GM18526 (cell line): ENCODE measurements around the gene ABAT.

Source experiments
- POLR2A ChIP-seq: IDR thresholded peaks from 3 replicates; pipeline ENCODE4 v1.6.1; 2011; ENCODE audit not compliant: insufficient read length; ENCODE audit errors: extremely low read depth

ABAT gene

DNA sequence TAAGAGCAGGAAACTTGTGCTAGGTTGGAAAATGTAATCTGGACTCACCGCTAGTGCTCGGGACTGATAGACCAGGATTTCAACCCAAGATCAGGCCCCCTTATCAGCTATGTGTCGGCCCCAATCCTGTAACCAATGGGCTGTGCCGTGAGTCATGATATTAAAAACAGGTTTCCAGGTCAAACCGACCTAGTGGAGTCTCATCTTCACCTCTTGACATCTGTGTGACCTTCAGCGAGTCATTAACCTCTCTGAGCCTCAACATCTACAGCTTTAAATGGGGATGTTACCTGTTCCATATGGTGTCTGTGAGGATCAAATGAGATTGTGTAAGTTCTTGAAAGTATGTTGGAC, 123.7 kb downstream of the ABAT start:
- no peak for TF ChIP-seq POLR2A

DNA sequence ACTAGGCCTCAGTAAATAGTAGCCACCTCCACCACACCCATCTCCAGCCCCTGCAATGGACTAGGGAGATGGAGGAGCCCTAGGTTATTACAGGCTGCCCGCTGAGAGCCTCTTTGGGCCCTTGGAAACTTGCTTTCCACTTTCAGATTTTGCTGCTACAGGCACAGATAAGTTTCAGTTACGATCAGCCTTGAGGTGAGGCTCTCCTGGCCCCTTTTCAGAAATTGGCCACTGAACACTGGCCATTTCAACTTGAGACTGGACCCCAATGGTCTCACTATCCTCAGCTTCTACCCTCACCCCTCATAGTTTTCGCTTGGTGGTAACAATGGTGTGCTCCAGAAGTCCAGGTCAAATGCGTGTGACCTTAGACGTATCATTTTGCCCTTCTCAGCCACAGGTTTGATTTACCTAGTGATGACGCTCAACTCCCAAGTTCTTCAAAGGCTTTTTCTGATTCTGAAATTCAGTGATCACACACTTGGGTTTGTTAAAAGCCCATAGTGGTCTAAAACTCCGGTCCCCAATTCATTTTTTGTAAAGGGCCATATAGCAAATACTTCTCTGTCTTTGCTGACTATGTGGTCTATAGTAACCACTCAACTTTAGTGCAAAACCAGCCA, 124.2 kb downstream of the ABAT start:
- no peak for TF ChIP-seq POLR2A

GRCh38 chr16:8801701-8802100, 127.3 kb downstream of the ABAT start:
- no peak for TF ChIP-seq POLR2A

DNA sequence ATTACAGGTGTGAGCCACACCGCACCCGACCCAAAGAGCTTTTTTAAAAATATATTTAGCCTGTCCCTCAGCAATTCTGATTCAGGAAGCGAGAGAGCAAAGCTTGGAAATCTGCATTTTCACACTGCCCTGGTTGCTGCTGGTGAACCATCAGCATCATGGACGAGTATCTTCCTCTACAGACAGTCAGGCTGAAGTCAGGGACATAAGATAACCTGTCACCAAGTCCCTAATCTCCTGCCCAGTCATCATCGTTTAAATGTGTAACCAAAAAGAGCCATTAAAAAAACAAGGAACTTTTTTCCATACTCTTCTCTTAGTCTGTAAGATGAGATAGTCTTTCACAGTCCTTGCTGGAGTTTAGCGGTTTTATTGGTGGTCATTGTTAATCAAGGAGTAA, 129.9 kb downstream of the ABAT start:
- no peak for TF ChIP-seq POLR2A

DNA sequence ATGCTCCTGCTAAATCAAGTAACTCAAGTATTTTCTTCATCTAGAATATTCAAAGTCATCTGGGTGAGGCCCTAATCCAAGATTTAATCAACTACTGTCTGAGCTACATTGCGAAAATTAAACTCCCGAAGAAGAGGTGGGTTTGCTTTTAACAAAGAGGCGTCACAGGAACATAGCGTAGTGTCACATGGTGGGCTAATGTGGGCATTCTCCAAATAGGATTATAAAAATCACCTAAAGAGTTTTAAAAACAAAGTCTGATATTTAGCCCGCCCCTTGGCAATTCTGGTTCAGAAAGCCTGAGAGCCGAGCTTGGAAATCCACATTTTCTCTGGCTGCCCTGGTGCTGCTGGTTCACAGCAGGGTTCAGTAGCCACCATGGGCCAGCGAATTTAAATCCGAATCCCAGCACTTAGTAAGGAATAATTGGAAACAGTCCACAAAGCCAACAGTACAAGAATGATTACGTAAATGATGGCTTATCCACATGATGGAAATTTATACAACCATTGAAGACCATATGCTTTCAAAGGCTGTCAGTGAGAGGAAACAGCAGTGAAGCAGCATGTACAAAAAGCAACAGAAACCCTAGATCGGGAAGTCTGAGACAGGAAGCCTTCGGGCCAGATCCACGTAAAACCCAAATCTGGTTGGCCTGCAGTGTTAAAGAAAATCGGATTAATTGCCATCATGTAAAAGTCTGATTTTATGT, 132.0 kb downstream of the ABAT start:
- TF ChIP-seq POLR2A: no peak

DNA sequence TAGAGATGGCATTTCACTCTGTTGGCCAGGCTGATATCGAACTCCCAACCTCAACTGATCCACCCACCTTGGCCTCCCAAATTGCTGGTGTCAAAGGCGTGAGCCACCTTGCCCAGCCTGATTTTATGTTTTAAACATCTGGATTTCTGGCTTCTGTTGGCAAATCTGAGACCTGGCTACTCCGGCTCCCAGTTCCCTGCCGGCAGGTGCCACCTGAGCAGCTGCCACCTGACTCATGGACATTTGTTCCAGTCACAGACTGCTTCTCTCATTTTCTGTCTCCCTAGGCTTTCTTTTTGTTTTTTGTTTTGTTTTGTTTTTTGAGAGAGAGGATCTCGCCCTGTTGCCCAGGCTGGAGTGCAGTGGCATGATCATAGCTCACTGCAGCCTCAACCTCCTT, 132.8 kb downstream of the ABAT start:
- no peak for TF ChIP-seq POLR2A

DNA sequence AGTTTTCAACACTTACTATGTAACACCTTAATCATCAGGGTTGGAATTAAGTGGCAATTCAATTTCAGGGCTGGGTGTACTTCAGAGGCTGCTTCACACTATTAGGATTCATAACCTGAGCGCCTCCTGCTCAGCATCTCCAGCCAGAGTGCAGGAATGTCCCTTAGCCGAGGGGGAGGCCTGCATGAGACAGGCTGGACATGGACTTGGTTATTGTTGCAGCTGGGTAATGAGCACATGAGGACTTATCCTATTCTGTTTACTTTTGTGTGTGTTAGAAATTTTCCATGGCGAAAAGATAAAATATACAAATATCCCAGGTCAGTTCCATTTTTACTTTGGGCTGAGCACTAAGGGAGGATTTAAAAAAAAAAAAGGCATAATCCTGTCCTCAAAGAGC, 133.6 kb downstream of the ABAT start:
- TF ChIP-seq POLR2A: no peak

GRCh38 chr16:8808613-8809353, 134.4 kb downstream of the ABAT start:
- no peak for TF ChIP-seq POLR2A

DNA sequence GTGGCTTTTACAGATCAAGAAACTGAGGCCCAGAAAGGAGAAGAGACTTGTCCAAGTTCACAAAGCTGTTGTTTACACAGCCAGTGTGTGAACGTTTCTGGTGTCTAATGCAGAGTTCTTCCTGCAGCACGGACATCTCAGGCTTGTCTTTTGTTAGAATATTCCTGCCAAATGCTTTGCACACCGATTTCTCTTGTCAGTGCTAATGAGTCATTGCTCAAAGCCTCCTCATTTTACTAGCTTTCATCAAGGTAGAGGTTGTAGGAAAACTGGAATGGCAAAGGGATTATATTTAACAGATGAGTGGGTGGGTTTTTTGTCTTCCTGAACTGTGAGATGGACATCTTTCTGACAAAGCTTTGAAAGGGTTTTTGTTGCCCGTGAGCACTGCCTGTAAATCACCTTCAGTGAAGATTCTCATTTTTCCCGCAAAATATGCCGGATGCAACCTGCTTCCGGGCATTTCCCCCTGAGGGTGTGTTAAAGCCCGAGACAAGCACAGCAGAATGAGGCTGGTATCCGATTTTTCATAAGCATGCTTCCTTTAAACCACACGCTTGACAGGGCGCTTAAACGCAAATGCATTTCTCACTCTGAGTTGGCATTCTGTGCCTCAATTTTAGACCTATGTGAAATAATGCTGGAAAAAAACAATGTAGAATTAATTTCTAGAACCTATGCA, 137.9 kb downstream of the ABAT start:
- TF ChIP-seq POLR2A: no peak

DNA sequence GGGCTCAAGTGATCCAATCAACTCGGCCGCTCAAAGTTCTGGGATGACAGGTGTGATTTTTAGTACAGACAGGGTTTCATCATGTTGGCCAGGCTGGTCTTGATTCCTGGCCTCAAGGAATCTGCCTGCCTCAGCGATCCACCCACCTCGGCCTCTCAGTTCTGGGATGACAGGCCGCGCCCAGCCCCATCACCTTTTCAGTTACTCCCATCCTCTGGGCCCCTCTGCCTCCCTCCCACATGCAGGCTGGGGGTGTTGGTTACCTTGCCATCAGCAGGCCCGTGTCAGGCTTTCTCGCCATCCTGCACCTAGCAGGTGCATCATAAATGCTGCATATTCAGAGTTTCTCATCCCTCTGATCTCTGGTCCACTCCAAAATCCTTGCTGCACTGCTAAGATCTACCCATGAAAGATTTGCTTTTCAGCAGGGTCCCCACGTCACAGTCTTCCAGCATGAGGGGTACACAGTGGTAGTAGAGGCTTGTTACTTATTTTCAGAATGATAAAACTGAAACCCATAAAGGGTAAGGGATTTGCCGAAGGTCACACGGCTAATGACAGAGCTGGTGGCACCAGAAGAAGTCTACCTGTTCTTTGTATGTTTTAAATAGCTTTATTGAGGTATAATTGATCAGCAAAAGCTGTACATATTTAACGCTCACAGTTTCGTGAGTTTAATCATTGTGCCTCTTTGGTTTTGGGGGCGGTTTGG, 139.8 kb downstream of the ABAT start:
- TF ChIP-seq POLR2A: no peak

DNA sequence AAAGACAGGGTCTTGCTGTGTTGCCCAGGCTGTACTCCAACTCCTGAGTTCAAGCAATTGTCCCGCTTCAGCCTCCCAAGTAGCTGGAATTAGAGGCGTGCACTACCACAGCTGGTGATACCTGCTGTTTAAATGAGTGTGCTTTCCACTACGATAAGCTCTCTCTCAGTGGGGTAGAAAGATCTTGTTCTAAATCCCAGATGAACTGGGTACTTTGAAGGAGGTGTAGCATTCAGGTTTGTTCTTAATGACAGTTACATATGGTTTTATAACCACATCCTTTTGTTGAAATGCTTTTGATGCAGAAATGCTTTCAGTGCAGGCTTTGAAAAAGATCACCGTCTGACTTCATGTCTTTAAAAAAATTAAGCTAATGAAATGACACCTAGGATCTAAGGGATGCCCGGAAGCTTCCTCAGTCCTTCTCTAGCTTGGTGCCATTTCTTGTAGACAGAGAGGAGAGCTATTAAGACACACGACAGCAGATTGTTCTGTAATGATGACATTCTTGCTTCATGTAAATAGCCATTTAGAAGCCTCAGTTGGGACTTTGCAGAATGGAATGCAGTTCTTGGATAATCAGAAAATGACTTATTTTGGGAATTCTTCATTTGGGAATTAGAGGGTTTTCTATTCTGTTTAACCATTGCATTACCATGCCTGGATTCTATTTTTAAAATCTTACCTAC, 142.7 kb downstream of the ABAT start:
- no peak for TF ChIP-seq POLR2A

- no peak for TF ChIP-seq POLR2A
These were observed 144.3 kb downstream of the ABAT start for GRCh38 chr16:8818504-8819270.

GRCh38 chr16:8819411-8820034, 145.1 kb downstream of the ABAT start:
- TF ChIP-seq POLR2A: no peak
